RWPE2 (cell line): Measurements from ENCODE around the gene CTBP2.
A peak's percentile ranks its signal among the peaks of the same experiment; 100 is the strongest.

Source experiments
- ATAC-seq: fragments of 200-7000 bp; cut with Tn5 transposase; 3 replicates; pipeline ENCODE4 v1.9.1; 2021; ENCODE audit warnings: low read depth
- DNase-seq: peaks from one replicate; pipeline ENCODE4 v3.0.0-alpha.2; 2020; ENCODE audit warnings: low spot score
- H3K27ac ChIP-seq: fragments of 450-650 bp; 2 replicates; pipeline ENCODE4 v1.5.1; 2017; ENCODE audit warnings: mild to moderate bottlenecking; ENCODE audit not compliant: poor library complexity, severe bottlenecking
- H3K27me3 ChIP-seq: fragments of 250-450 bp; sonication (Bioruptor Pico); 2 replicates; pipeline ENCODE4 v1.5.1; 2021; ENCODE audit warnings: mild to moderate bottlenecking, moderate library complexity; ENCODE audit not compliant: insufficient read depth, poor library complexity, severe bottlenecking
- H3K36me3 ChIP-seq: fragments of 250-450 bp; sonication (Bioruptor Pico); 2 replicates; pipeline ENCODE4 v1.5.1; 2020; ENCODE audit warnings: low read depth, mild to moderate bottlenecking, moderate library complexity
- H3K4me1 ChIP-seq: fragments of 250-450 bp; sonication (Bioruptor Pico); 2 replicates; pipeline ENCODE4 v1.5.1; 2021; ENCODE audit warnings: mild to moderate bottlenecking, moderate library complexity; ENCODE audit not compliant: insufficient read depth, poor library complexity, severe bottlenecking
- H3K4me3 ChIP-seq: fragments of 250-450 bp; sonication (Bioruptor Pico); 2 replicates; pipeline ENCODE4 v1.5.1; 2021; ENCODE audit warnings: mild to moderate bottlenecking, moderate library complexity; ENCODE audit not compliant: severe bottlenecking
- H3K9me3 ChIP-seq: fragments of 250-450 bp; sonication (Bioruptor Pico); 2 replicates; pipeline ENCODE4 v1.5.1; 2021; ENCODE audit warnings: mild to moderate bottlenecking, moderate library complexity; ENCODE audit not compliant: severe bottlenecking
- CTCF ChIP-seq: fragments of 450-650 bp; IDR thresholded peaks from one replicate; pipeline ENCODE4 v1.5.1; 2017; ENCODE audit warnings: mild to moderate bottlenecking, moderate library complexity; ENCODE audit not compliant: poor library complexity, severe bottlenecking

Gene CTBP2

GRCh38 chr10:125002047-125002422, 158.3 kb downstream of the CTBP2 start:
- Histone ChIP-seq H3K4me1 (peaks cover 13% of the 10 kb centered on the region), H3K36me3 (peaks cover 81% of the 10 kb centered on the region), H3K27me3 (no peaks in the 10 kb centered on the region), H3K27ac (peak overlapping the region; percentile 46), H3K4me3 (no peak overlapping the region), H3K9me3 (no peaks in the 10 kb centered on the region)
- no peak for ATAC-seq
- TF ChIP-seq CTCF = no peak
- DNase-seq = no peak

- H3K27me3 ChIP-seq = no peaks in the 10 kb centered on the region
- no peak for DNase-seq
Measured at GRCh38 chr10:125001313-125002046, 158.9 kb downstream of the CTBP2 start.

GRCh38 chr10:125000366-125001312, 159.7 kb downstream of the CTBP2 start:
- Histone ChIP-seq H3K27me3 (no peaks in the 10 kb centered on the region), H3K27ac (peak overlapping the region; percentile 46), H3K4me3 (no peak overlapping the region), H3K36me3 (peaks cover 89% of the 10 kb centered on the region), H3K9me3 (no peaks in the 10 kb centered on the region), H3K4me1 (peaks cover 13% of the 10 kb centered on the region)
- no peak for TF ChIP-seq CTCF
- DNase-seq = no peak
- no peak for ATAC-seq

More at GRCh38 chr10:125001313-125002046, 158.9 kb downstream of the CTBP2 start:
- Histone ChIP-seq H3K36me3 (peaks cover 87% of the 10 kb centered on the region), H3K9me3 (no peaks in the 10 kb centered on the region), H3K4me1 (peaks cover 13% of the 10 kb centered on the region), H3K27ac (peak overlapping the region; percentile 46), H3K4me3 (no peak overlapping the region)
- peak; percentile 59 for ATAC-seq
- no peak for TF ChIP-seq CTCF

GRCh38 chr10:124999433-125000365, 160.7 kb downstream of the CTBP2 start:
- no peak for TF ChIP-seq CTCF
- Histone ChIP-seq H3K9me3 (no peaks in the 10 kb centered on the region), H3K27ac (no peak overlapping the region), H3K36me3 (peaks cover 89% of the 10 kb centered on the region), H3K4me3 (no peak overlapping the region), H3K4me1 (peaks cover 13% of the 10 kb centered on the region), H3K27me3 (no peaks in the 10 kb centered on the region)
- ATAC-seq (no peak), DNase-seq (peak; percentile 51)
